HG03457 (cell line): ENCODE measurements around the gene DEPP1.

Experiments
- ATAC-seq: cut with Tn5 transposase; IDR thresholded peaks from one replicate; pipeline ENCODE4 v1.9.1; 2021; ENCODE audit warnings: moderate number of reproducible peaks; ENCODE audit not compliant: unreplicated experiment

The DEPP1 gene

GRCh38 chr10:44993922-44994751, 15.5 kb upstream of the DEPP1 start:
- ATAC-seq = no peak

GRCh38 chr10:44993226-44993921, 14.8 kb upstream of the DEPP1 start:
- no peak for ATAC-seq

- no peak for ATAC-seq
These were observed 14.2 kb upstream of the DEPP1 start for GRCh38 chr10:44992732-44993225.

- ATAC-seq = no peak
These were observed 13.6 kb upstream of the DEPP1 start for GRCh38 chr10:44992070-44992731.

- no peak for ATAC-seq
These were observed 13.0 kb upstream of the DEPP1 start for GRCh38 chr10:44991571-44991970.

- no peak for ATAC-seq
These were observed 12.4 kb upstream of the DEPP1 start for GRCh38 chr10:44990965-44991364.

GRCh38 chr10:44990302-44990655, 11.7 kb upstream of the DEPP1 start:
- no peak for ATAC-seq

- ATAC-seq = no peak
These were observed 11.1 kb upstream of the DEPP1 start for GRCh38 chr10:44989597-44990301.

GRCh38 chr10:44988957-44989585, 10.5 kb upstream of the DEPP1 start:
- ATAC-seq = no peak

GRCh38 chr10:44986670-44987069, 8.1 kb upstream of the DEPP1 start:
- no peak for ATAC-seq

GRCh38 chr10:44986179-44986578, 7.6 kb upstream of the DEPP1 start:
- ATAC-seq = no peak

GRCh38 chr10:44985175-44985681, 6.6 kb upstream of the DEPP1 start:
- no peak for ATAC-seq

GRCh38 chr10:44984671-44985101, 6.1 kb upstream of the DEPP1 start:
- no peak for ATAC-seq

GRCh38 chr10:44983895-44984278, 5.3 kb upstream of the DEPP1 start:
- ATAC-seq = no peak

- ATAC-seq = no peak
These were observed 4.7 kb upstream of the DEPP1 start for GRCh38 chr10:44983066-44983894.

GRCh38 chr10:44982496-44982895, 3.9 kb upstream of the DEPP1 start:
- no peak for ATAC-seq

GRCh38 chr10:44982114-44982460, 3.5 kb upstream of the DEPP1 start:
- ATAC-seq = no peak

GRCh38 chr10:44981172-44982113, 2.8 kb upstream of the DEPP1 start:
- no peak for ATAC-seq
